H9 (cell line): ENCODE results near the gene PHF5A. TPM values are rescaled to one million over a fixed set of nuclear protein-coding genes. Genes with fewer than 3 reads are reported as not detected.
A peak's percentile ranks its signal among the peaks of the same experiment; 100 is the strongest.

Experiments
- DNase-seq: peaks from one replicate; pipeline ENCODE4 v3.0.0-alpha.2; 2017
- H2AFZ ChIP-seq: one replicate; pipeline ENCODE4 v1.6.1; 2013; ENCODE audit warnings: mild to moderate bottlenecking, low read length, control low read depth, moderate library complexity
- H2AK5ac ChIP-seq: 2 replicates; pipeline ENCODE4 v1.6.1; 2013; ENCODE audit warnings: low read length, control low read depth, mixed read lengths; ENCODE audit not compliant: insufficient read length
- H2BK120ac ChIP-seq: one replicate; pipeline ENCODE4 v1.6.1; 2013; ENCODE audit warnings: low read depth, mild to moderate bottlenecking, low read length, control low read depth, inconsistent platforms; ENCODE audit not compliant: poor library complexity, severe bottlenecking
- H2BK12ac ChIP-seq: 2 replicates; pipeline ENCODE4 v1.6.1; 2013; ENCODE audit warnings: low read length, control low read depth, mixed read lengths, low read depth; ENCODE audit not compliant: insufficient read length
- H2BK15ac ChIP-seq: 2 replicates; pipeline ENCODE4 v1.6.1; 2013; ENCODE audit warnings: low read depth, low read length, control low read depth
- H2BK20ac ChIP-seq: one replicate; pipeline ENCODE4 v1.6.1; 2013; ENCODE audit warnings: low read depth, mild to moderate bottlenecking, low read length, control low read depth, inconsistent platforms; ENCODE audit not compliant: poor library complexity, severe bottlenecking
- H2BK5ac ChIP-seq: 2 replicates; pipeline ENCODE4 v1.6.1; 2013; ENCODE audit warnings: low read length, control low read depth, mixed read lengths; ENCODE audit not compliant: insufficient read length
- H3K14ac ChIP-seq: 2 replicates; pipeline ENCODE4 v1.6.1; 2013; ENCODE audit warnings: low read length, control low read depth; ENCODE audit not compliant: insufficient read depth
- H3K18ac ChIP-seq: 2 replicates; pipeline ENCODE4 v1.6.1; 2013; ENCODE audit warnings: low read depth, mild to moderate bottlenecking, mixed read lengths, low read length, control low read depth; ENCODE audit not compliant: insufficient read length
- H3K23ac ChIP-seq: 2 replicates; pipeline ENCODE4 v1.6.1; 2013; ENCODE audit warnings: low read length, control low read depth, mixed read lengths, low read depth; ENCODE audit not compliant: insufficient read length
- H3K23me2 ChIP-seq: 2 replicates; pipeline ENCODE4 v1.6.1; 2013; ENCODE audit warnings: low read depth, mild to moderate bottlenecking, mixed read lengths, low read length, control low read depth; ENCODE audit not compliant: insufficient read length, poor library complexity, severe bottlenecking
- H3K27ac ChIP-seq: 2 replicates; pipeline ENCODE4 v1.5.1; 2013; ENCODE audit warnings: low read length, control low read depth, mixed read lengths, low read depth; ENCODE audit not compliant: insufficient read length
- H3K27me3 ChIP-seq: 2 replicates; pipeline ENCODE4 v1.6.1; 2013; ENCODE audit warnings: low read length, control low read depth, inconsistent platforms; ENCODE audit not compliant: insufficient read depth
- H3K4ac ChIP-seq: 2 replicates; pipeline ENCODE4 v1.6.1; 2013; ENCODE audit warnings: low read depth, mild to moderate bottlenecking, control low read depth, inconsistent platforms, low read length, moderate library complexity
- H3K4me1 ChIP-seq: 2 replicates; pipeline ENCODE4 v1.6.1; 2013; ENCODE audit warnings: low read length, control low read depth, inconsistent platforms; ENCODE audit not compliant: insufficient read depth
- H3K4me2 ChIP-seq: 2 replicates; pipeline ENCODE4 v1.6.1; 2013; ENCODE audit warnings: low read length, control low read depth, mixed read lengths; ENCODE audit not compliant: insufficient read length, insufficient read depth
- H3K56ac ChIP-seq: 2 replicates; pipeline ENCODE4 v1.6.1; 2013; ENCODE audit warnings: low read depth, mild to moderate bottlenecking, mixed read lengths, low read length, control low read depth; ENCODE audit not compliant: insufficient read length
- H3K79me1 ChIP-seq: 2 replicates; pipeline ENCODE4 v1.6.1; 2013; ENCODE audit warnings: low read depth, mild to moderate bottlenecking, moderate library complexity, low read length, control low read depth, inconsistent platforms; ENCODE audit not compliant: insufficient read depth, poor library complexity, severe bottlenecking
- H3K79me2 ChIP-seq: 2 replicates; pipeline ENCODE4 v1.6.1; 2013; ENCODE audit warnings: low read length, control low read depth, inconsistent platforms; ENCODE audit not compliant: insufficient read depth
- H3K9ac ChIP-seq: 2 replicates; pipeline ENCODE4 v1.6.1; 2013; ENCODE audit warnings: low read length, control low read depth, mixed read lengths; ENCODE audit not compliant: insufficient read length; ENCODE audit errors: extremely low read depth
- H3K9me3 ChIP-seq: one replicate; pipeline ENCODE4 v1.6.1; 2013; ENCODE audit warnings: low read depth, low read length, inconsistent platforms; ENCODE audit not compliant: control insufficient read depth
- H3T11ph ChIP-seq: one replicate; pipeline ENCODE4 v1.6.1; 2013; ENCODE audit warnings: mild to moderate bottlenecking, low read length, control low read depth, inconsistent platforms
- H4K20me1 ChIP-seq: one replicate; pipeline ENCODE4 v1.6.1; 2013; ENCODE audit not compliant: control insufficient read depth, insufficient read length, insufficient read depth
- H4K5ac ChIP-seq: 2 replicates; pipeline ENCODE4 v1.6.1; 2013; ENCODE audit warnings: low read depth, mild to moderate bottlenecking, mixed read lengths, low read length, control low read depth; ENCODE audit not compliant: insufficient read length
- H4K8ac ChIP-seq: replicated peaks from 2 replicates; pipeline ENCODE4 v1.6.1; 2013; ENCODE audit warnings: low read length, control low read depth, mixed read lengths, low read depth; ENCODE audit not compliant: insufficient read length
- H4K91ac ChIP-seq: 2 replicates; pipeline ENCODE4 v1.6.1; 2013; ENCODE audit warnings: low read depth, mild to moderate bottlenecking, moderate library complexity, mixed read lengths, low read length, control low read depth; ENCODE audit not compliant: insufficient read length
- H3K27ac Mint-ChIP-seq, 3 experiments: 2 replicates in 2 of 3; 3 replicates in 1 of 3; pipeline ENCODE4 v1.8.0; 2020 to 2021; ENCODE audit warnings: mixed read lengths in 3 of 3, mild to moderate bottlenecking in 1 of 3, moderate library complexity in 1 of 3
- H3K27me3 Mint-ChIP-seq: 2 replicates; pipeline ENCODE4 v1.8.0; 2021; ENCODE audit warnings: low read depth, mild to moderate bottlenecking, moderate library complexity, mixed read lengths
- H3K36me3 Mint-ChIP-seq, 3 experiments: 2 replicates in 2 of 3; 3 replicates in 1 of 3; pipeline ENCODE4 v1.8.0; 2020 to 2021; ENCODE audit warnings: low read depth in 3 of 3, mixed read lengths in 3 of 3; ENCODE audit not compliant: insufficient read depth in 1 of 3
- H3K4me1 Mint-ChIP-seq, 2 experiments: 2 replicates each; pipeline ENCODE4 v1.8.0; 2020; ENCODE audit warnings: mixed read lengths in 2 of 2
- H3K4me3 Mint-ChIP-seq, 2 experiments: 2 replicates in 1 of 2; 3 replicates in 1 of 2; pipeline ENCODE4 v1.8.0; 2020 to 2021; ENCODE audit warnings: mild to moderate bottlenecking in 2 of 2, mixed read lengths in 2 of 2, moderate library complexity in 1 of 2
- H3K9me3 Mint-ChIP-seq, 2 experiments: 2 replicates in 1 of 2; 3 replicates in 1 of 2; pipeline ENCODE4 v1.8.0; 2020; ENCODE audit warnings: mild to moderate bottlenecking in 2 of 2, mixed read lengths in 2 of 2, moderate library complexity in 1 of 2
- WGBS: extraction: QIAGEN DNeasy Blood & Tissue Kit; methylation state at CpG from one replicate; pipeline ENCODE4 v1.1.7; 2013; ENCODE audit warnings: missing lambda C conversion rate, low lambda C conversion rate, mixed read lengths; ENCODE audit not compliant: insufficient read length; ENCODE audit errors: extremely low coverage; 5-methylcytosine and 5-hydroxymethylcytosine counted together
- total RNA-seq: library from RNA; stranded (reverse); gene quantifications from 2 replicates; pipeline ENCODE4 v1.2.1, GENCODE V29; 2021
- TF ChIP-seq, protein P1 (sequence below): fragments of 200-600 bp; sonication (generic); conservative IDR thresholded peaks from 3 replicates; pipeline ENCODE4 v1.8.0; 2021; ENCODE audit warnings: antibody characterized with exemption, mild to moderate bottlenecking

Gene PHF5A
- total RNA-seq, 1 experiment from 2014 or later: 114 TPM

DNA sequence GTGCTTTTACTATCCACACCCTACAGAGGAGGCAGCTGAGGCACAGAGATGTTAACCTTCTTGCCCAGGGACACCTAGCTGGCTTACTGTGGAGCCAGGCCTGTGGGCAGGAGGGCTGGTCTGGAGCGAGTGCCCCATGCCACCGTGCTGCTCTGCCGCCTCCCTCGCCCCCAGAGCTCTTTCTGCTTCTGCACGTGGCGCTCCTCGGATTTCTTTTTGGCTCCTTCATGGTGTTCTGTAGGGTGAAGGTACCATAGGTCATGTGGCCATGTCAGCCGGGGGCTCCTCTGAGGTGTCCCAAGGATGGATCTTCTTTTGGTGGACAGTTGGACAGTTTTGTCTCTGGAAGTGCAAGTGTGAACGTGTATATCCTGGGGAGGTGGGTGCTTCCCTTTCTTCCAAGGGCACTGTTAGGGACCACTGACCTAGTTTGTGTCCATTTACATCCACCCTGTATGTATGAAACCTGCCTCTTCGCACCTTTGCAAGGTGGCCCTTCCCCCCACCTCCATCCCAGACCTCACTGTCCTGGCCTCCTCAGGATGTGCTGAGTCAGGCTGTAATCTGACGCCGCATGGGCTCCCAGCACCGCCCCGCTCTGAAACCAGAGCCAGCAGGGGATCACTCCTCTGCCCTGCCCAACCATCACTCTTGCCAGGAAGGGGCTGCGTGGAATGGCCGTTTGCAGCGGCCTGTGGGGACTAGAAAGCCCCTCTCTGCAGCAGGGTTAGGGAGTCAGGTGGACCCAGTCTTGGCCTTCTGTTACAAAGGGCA, 44.1 kb upstream of the PHF5A start:
- peaks cover 5% of the 10 kb centered on the region; the same call in 1 of the 2 replicates for H3K4me1 ChIP-seq
- H3K23ac ChIP-seq: no peak overlapping the region
- Mint-ChIP-seq H3K4me1 (peaks cover 19 to 21% of the 10 kb centered on the region in 2 experiments), H3K9me3 (no peaks in the 10 kb centered on the region), H3K36me3 (peaks cover 27 to 49% (median 48%) of the 10 kb centered on the region in 3 experiments; a peak in 6 of 7 replicates), H3K27me3 (no peaks in the 10 kb centered on the region), H3K27ac (peak overlapping the region; percentile 38 to 98 (median 94); a peak in 5 of 7 replicates), H3K4me3 (peak overlapping the region in 1 of 2 experiments; percentile 56; a peak in 3 of 5 replicates)
- no peak overlapping the region for H4K5ac ChIP-seq
- no peak overlapping the region for H3K4me2 ChIP-seq
- peak; percentile 93 for DNase-seq
- H3K27ac ChIP-seq: no peak overlapping the region
- no peak overlapping the region for H3T11ph ChIP-seq
- H3K79me1 ChIP-seq: no peaks in the 10 kb centered on the region
- no peak overlapping the region for H3K56ac ChIP-seq
- H3K9ac ChIP-seq: no peak overlapping the region
- no peak overlapping the region for H2BK120ac ChIP-seq
- no peaks in the 10 kb centered on the region for H3K9me3 ChIP-seq
- no peak overlapping the region for H2BK15ac ChIP-seq
- no peaks in the 10 kb centered on the region for H3K79me2 ChIP-seq
- no peak overlapping the region for H3K18ac ChIP-seq
- no peak overlapping the region for H2AFZ ChIP-seq
- H3K4ac ChIP-seq: no peak overlapping the region
- no peak overlapping the region for H4K91ac ChIP-seq
- no peak overlapping the region for H2BK20ac ChIP-seq
- no peaks in the 10 kb centered on the region for H4K20me1 ChIP-seq
- WGBS: no CpG with 5 or more reads among the region's 17 CpGs
- TF ChIP-seq, protein P1, sequence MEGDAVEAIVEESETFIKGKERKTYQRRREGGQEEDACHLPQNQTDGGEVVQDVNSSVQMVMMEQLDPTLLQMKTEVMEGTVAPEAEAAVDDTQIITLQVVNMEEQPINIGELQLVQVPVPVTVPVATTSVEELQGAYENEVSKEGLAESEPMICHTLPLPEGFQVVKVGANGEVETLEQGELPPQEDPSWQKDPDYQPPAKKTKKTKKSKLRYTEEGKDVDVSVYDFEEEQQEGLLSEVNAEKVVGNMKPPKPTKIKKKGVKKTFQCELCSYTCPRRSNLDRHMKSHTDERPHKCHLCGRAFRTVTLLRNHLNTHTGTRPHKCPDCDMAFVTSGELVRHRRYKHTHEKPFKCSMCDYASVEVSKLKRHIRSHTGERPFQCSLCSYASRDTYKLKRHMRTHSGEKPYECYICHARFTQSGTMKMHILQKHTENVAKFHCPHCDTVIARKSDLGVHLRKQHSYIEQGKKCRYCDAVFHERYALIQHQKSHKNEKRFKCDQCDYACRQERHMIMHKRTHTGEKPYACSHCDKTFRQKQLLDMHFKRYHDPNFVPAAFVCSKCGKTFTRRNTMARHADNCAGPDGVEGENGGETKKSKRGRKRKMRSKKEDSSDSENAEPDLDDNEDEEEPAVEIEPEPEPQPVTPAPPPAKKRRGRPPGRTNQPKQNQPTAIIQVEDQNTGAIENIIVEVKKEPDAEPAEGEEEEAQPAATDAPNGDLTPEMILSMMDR: no peak
- H2BK5ac ChIP-seq: no peak overlapping the region
- H3K23me2 ChIP-seq: no peaks in the 10 kb centered on the region
- H3K27me3 ChIP-seq: no peaks in the 10 kb centered on the region
- H2BK12ac ChIP-seq: no peak overlapping the region
- H2AK5ac ChIP-seq: no peak overlapping the region
- no peak overlapping the region for H4K8ac ChIP-seq
- H3K14ac ChIP-seq: no peak overlapping the region
